AG20443 (cell line): Measurements from ENCODE around the gene VPS37B.

ENCODE experiments used
- DNase-seq: peaks from one replicate; pipeline ENCODE4 v3.0.0; 2012; ENCODE audit warnings: low spot score, mixed read lengths

The VPS37B gene

DNA sequence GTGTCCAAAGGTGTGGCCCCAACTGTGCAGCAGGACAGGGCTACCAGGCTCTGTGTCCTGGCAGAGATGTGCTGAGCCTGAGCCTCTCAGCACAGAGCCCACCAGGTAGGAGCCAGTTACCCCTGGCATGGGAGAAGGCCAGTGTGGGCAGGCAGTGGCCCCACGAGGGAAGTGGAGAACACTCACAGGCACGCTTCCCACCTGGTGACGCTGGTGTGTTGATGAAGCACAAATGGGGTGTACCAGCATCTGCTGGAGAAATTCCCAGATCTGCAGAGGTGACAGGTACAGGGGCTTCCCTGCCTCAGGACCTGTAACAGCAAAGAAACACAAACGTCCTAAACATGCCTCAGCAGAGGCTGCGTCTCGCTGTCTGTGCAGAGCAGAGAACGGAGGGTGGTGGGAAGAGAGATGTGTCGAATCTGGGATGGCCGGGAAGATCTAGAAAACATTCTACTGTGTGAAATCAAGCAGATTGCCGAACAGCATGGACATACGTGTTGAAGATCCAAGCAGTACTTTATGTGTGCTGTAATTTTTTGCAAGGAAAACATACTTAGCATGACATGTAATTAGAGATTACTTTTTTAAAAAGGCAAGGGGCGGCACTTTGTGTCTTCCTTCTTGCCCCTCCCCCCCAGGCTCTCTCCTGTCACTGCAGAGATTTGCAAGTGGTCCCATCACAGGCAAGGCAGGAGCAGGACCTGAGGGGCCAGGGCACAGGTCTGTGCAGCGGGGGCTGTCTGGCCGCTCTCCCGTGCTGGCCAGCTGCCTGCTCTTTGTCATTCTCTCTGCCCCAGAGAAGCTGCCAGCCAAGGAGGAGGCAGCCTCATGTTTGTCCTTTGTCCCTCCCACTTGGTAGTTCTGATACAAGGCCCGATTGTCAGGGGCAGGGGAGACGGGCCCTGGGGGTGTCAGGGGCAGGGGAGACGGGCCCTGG, 43.3 kb downstream of the VPS37B start:
- DNase-seq = peak; percentile 62

DNA sequence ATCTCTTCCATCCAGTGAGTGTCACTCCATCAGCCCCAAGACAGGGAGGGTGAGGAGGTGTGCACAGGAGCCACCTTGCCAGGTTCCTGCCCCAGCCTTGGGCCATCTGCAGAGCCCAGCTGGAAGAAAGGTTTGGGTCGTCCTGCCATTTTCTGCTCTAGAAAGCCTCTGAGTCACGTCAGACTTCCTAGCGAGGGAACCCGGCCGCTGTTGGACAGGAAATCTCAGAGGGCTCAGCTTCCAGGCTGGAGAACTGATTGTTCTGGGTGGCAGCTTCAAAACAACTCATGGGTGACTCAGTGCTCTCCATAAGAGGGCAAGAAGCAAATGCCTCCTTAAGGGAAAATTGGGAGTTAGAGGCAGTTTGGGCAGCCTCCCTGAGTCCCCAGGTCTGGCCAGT, 44.1 kb downstream of the VPS37B start:
- peak; percentile 79 for DNase-seq

DNA sequence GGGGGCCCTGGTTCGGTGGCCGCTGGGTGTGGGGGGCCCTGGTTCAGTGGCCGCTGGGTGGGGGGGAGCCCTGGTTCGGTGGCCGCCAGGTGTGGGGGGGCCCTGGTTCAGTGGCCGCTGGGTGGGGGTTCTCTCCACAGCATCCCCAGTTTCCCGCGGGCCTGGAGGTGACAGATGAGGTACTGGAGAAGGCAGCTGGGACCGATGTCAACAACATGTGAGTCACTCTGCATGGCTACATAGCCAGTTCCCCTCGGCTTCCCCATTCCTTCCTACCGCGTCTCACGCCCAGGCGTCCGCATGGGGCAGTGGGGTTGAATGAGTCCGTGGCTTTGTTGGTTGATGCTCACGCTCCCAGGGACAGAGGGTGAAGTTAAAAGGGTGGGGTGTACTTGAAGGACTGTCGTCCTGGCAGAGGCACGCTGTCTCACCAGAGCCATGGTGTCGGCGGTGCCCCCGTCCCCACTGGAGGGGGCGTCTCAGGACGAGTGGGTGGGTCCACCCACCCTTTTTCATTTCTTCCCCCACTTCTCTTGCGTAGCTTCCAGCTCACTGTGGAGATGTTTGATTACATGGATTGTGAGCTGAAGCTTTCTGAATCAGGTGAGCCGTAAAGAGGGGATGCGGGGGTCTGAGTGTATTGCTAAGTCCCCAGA, 45.1 kb downstream of the VPS37B start:
- peak; percentile 72 for DNase-seq

- DNase-seq = no peak
Measured at GRCh38 chr12:122850048-122850445, 45.9 kb downstream of the VPS37B start.

DNA sequence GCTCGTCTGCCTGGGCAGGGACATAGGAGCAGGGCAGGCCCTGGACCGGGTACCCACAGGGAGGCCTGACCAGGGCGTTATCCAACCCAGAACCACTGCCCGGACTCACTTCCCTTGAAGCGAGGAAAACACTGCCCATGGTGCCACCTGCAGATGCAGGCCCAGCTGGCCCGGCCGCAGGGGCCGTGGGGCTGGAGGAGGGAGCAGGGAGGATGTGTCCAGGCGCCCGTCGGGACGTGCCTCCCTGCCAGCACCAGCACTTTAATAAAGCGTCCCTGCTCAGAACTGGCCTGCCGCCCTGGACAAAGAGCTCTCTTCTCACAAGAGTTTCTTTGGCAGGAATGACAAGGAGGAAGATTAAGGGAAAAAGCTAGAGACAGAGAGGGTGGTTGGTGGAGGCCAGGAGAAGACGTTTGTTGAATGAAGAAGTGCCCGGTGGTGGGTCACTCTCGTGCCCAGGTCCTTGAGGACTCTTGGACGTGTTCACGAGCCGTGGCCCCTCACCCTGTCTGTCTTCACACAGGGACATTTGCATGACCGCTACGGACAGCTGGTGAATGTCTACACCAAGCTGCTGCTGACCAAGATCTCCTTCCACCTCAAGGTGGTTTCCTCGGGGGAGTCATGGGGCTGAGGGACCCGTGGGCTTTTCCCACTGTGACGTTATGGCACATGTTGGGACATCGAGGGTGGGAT, 46.4 kb downstream of the VPS37B start:
- DNase-seq = no peak

- no peak for DNase-seq
Measured at GRCh38 chr12:122848471-122849351, 47.2 kb downstream of the VPS37B start.

DNA sequence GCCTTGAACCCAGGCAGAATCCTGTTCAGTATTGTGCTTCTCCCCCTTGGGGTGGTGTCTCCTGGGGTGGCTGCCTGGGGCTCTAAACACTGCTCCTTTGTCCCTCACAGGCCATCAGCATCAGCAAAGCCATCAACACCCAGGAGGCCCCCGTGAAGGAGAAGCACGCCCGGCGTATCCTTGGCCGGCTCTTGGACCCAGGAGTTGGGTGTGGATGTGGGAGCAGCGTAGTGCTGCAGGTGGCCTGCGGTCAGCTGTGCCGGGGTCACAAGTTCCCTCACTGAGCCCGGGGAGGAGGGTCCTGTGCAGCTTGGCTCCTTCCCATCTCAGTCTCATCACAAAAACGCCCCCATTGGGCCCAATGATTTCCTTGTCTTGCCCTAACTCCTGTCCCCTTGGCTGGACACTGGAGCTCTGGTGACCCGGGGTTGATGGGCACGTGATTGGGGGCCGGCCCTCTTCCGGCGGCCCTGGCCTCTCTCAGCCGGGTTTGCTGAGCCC, 48.0 kb downstream of the VPS37B start:
- DNase-seq = no peak

GRCh38 chr12:122847516-122847836, 48.4 kb downstream of the VPS37B start:
- no peak for DNase-seq

- DNase-seq = no peak
Measured at GRCh38 chr12:122846622-122847515, 49.1 kb downstream of the VPS37B start.

GRCh38 chr12:122845865-122846621, 49.9 kb downstream of the VPS37B start:
- no peak for DNase-seq

DNA sequence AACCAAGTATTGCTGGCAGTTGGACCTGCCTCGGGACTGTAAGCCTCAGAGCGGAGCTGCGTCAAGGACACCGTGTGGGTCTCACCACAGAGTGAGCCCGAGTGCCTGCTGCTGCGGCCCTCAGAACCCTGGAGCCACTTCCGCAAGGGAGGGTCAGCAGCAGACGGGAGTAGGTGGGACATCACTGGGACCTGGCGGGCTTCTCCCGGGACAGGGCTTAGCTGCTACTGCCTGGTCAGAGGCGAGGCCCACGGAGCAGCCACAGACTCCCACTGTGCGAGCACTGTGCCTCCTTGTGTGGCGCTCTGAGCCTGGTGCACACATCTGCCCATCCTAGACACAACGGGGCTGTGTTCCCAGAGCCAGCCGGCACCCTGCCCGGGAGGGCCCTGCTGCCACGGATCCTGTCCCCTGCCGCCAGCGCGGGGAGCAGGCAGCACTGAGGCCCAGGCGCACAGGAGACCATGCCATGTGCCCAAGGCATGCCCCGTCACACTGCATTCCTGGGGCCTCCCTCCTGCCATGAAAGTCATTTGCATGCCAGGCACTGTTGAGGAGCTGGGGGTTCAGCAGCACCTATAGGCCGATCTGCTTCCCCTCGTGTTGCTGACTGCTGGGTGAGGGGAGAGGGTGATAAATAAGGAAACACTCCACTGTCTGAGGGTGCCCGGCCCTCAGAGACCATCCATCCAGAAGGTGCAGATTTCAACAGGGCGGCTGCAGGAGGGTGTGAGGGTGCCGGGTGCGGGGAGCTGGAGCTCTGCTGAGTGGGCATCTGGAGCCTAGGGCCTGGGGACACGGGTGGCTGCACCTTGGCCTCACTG, 50.7 kb downstream of the VPS37B start:
- no peak for DNase-seq

DNA sequence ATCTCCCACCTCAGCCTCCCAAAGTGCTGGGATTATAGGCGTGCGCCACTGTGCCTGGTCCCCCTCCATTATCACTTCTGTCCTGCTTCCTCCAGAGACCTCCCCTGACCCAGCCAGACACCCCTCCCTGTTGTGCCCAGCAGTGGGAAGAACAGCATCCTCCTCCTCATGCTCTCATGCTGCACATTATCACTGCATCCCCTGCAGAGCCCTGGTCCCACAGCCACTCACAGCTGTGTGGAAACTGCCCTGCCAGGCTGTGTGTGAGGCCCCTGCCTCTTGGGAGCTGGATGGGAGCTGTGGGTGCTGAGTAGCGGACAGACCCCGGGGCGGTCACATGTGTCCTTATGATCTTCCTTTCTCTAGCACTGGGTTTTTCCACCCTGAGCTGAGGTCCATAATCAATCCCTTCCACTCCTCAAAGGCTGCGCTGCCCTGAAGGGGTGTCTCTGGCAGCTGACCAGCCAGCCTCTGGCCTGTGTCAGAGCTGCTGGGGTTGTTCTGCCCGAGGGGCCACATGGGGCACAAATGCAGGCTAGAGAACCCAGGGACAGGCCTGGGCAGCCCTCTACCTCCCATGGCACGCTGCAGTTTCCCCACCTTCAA, 51.5 kb downstream of the VPS37B start:
- no peak for DNase-seq

DNA sequence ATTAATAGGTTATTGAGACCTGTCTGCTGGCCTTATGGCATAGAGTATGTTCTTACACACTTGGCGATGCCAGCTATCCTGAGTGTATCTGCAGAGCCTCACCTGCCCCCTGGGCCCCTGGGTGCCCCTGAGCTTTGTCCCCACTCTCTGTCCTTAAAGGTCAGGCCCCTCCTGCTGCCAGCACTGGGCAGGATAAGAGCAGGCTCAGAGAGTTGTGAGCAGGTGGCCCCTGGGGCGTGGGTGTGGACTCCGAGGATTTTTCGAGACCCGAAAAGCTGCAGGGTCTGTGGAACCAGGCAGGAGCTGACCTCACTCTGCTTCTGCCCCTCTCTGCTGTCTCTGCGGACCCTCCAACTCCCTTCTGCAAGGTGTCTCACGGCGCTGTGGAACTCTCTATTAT, 52.5 kb downstream of the VPS37B start:
- DNase-seq = no peak

- no peak for DNase-seq
Measured at GRCh38 chr12:122842505-122843405, 53.2 kb downstream of the VPS37B start.

GRCh38 chr12:122841544-122842321, 54.2 kb downstream of the VPS37B start:
- DNase-seq = peak; percentile 85
